ENCODE data around the gene UMAD1. TPM values are rescaled to one million over a fixed set of nuclear protein-coding genes. Genes with fewer than 3 reads are reported as not detected.

Gene UMAD1
- polyA plus RNA-seq, 1 of the 3 experiments (the other 2 are of a cell fraction) = 13.9 TPM

- ChIA-PET CTCF (interaction anchor here (0.7 to 2.6 kb wide), 5 partner anchors 9 to 125 kb away, joined by 3 to 11 read pairs (median 5); no protein-coding TSS in a partner anchor), POLR2A (interaction anchor here (0.6 kb wide), 1 partner anchor 574 kb away, joined by 4 read pairs; no protein-coding TSS in a partner anchor)
- Histone ChIP-seq H3K79me2 (ENCODE audit: insufficient read depth) (no peaks in the 10 kb centered on the region), H3K36me3 (replicated peaks in 1 of 2; ENCODE audit: control insufficient read depth in 1 of 2, insufficient read depth in 2 of 2, low read length in 1 of 2) (no peaks in the 10 kb centered on the region), H3K9me2 (no peaks in the 10 kb centered on the region), H3K9me3 (no peaks in the 10 kb centered on the region), H3K27ac (ENCODE audit: low read depth in 2 of 2, low read length in 1 of 2) (no peak overlapping the region), H3K4me2 (no peak overlapping the region), H3F3A (replicated peaks; ENCODE audit: insufficient read depth) (no peaks in the 10 kb centered on the region), H3K4me1 (ENCODE audit: control insufficient read depth in 1 of 2, insufficient read depth in 2 of 2, low read depth in 1 of 2, low read length in 1 of 2) (peaks cover 0 to 5% of the 10 kb centered on the region in 2 experiments; a peak in 1 of 4 replicates), H3K9ac (no peak overlapping the region), H4K20me1 (ENCODE audit: insufficient read depth) (no peaks in the 10 kb centered on the region), H3K4me3 (ENCODE audit: low read depth in 2 of 2, low read length in 1 of 2) (no peak overlapping the region), H2AFZ (ENCODE audit: low read depth) (no peak overlapping the region), H3K27me3 (ENCODE audit: insufficient read depth) (no peaks in the 10 kb centered on the region)
- WGBS (ENCODE audit: low lambda C conversion rate) = 91% methylated on average over 1 of the region's 1 CpG
- DNase-seq = no peak
- TF ChIP-seq PBX3 (IDR thresholded peaks at IDR 0.05) (no peak), EP300 (IDR thresholded peaks at IDR 0.05; ENCODE audit: borderline replicate concordance in 1 of 2, low read depth in 1 of 2, low read length in 1 of 2) (no peak)
Measured at GRCh38 chr7:7738177-7738576, 97.6 kb downstream of the UMAD1 start.

GRCh38 chr7:7738622-7739021 lies 98.1 kb downstream of the UMAD1 start:
- H3K36me3 ChIP-seq (replicated peaks in 1 of 2; ENCODE audit: control insufficient read depth in 1 of 2, insufficient read depth in 2 of 2, low read length in 1 of 2) = no peaks in the 10 kb centered on the region
- no peak overlapping the region for H2AFZ ChIP-seq (ENCODE audit: low read depth)
- no peaks in the 10 kb centered on the region for H3K27me3 ChIP-seq (ENCODE audit: insufficient read depth)
- TF ChIP-seq SIN3A (IDR thresholded peaks at IDR 0.05; ENCODE audit: borderline replicate concordance, low read depth, low read length) (no peak), EP300 (IDR thresholded peaks at IDR 0.05; ENCODE audit: borderline replicate concordance in 1 of 2, low read depth in 1 of 2, low read length in 1 of 2) (no peak), TCF12 (IDR thresholded peaks at IDR 0.05) (no peak), NFIC (IDR thresholded peaks at IDR 0.05; ENCODE audit: borderline replicate concordance) (no peak), GABPA (IDR thresholded peaks at IDR 0.05; ENCODE audit: low read depth) (no peak), ZBTB33 (IDR thresholded peaks at IDR 0.05; ENCODE audit: borderline replicate concordance, low read depth) (no peak), SMC3 (IDR thresholded peaks at IDR 0.05; ENCODE audit: low read depth, low read length) (no peak), REST (IDR thresholded peaks at IDR 0.05; ENCODE audit: low read depth, low read length) (no peak)
- CTCF ChIA-PET = interaction anchor here (1.4 to 2.6 kb wide), 6 partner anchors 10 to 57 kb away, joined by 3 to 11 read pairs (median 5); no protein-coding TSS in a partner anchor
- no peak for DNase-seq
- H3K4me2 ChIP-seq = no peak overlapping the region
- no peak overlapping the region for H3K9ac ChIP-seq
- no peak overlapping the region for H3K27ac ChIP-seq (ENCODE audit: low read depth in 2 of 2, low read length in 1 of 2)
- H3K79me2 ChIP-seq (ENCODE audit: insufficient read depth) = no peaks in the 10 kb centered on the region
- H4K20me1 ChIP-seq (ENCODE audit: insufficient read depth) = no peaks in the 10 kb centered on the region
- no peaks in the 10 kb centered on the region for H3K9me3 ChIP-seq
- H3K4me3 ChIP-seq (ENCODE audit: low read depth in 2 of 2, low read length in 1 of 2) = no peak overlapping the region
- no peaks in the 10 kb centered on the region for H3F3A ChIP-seq (replicated peaks; ENCODE audit: insufficient read depth)
- H3K4me1 ChIP-seq (ENCODE audit: control insufficient read depth in 1 of 2, insufficient read depth in 2 of 2, low read depth in 1 of 2, low read length in 1 of 2) = peaks cover 0 to 5% of the 10 kb centered on the region in 2 experiments; a peak in 1 of 4 replicates
- H3K9me2 ChIP-seq = no peaks in the 10 kb centered on the region
- 91% methylated on average over 3 of the region's 3 CpGs for WGBS (ENCODE audit: low lambda C conversion rate)
- POLR2A ChIA-PET = interaction anchor here (0.6 kb wide), 1 partner anchor 574 kb away, joined by 4 read pairs; no protein-coding TSS in a partner anchor
